K562 (cell line): ENCODE measurements around the gene TMSB15A. TPM values are rescaled to one million over a fixed set of nuclear protein-coding genes. Genes with fewer than 3 reads are reported as not detected.
A peak's percentile ranks its signal among the peaks of the same experiment; 100 is the strongest.

ENCODE experiments used
- BRD9 ChIP-seq: fragments of 450-650 bp; IDR thresholded peaks from 2 replicates; pipeline ENCODE4 v1.6.1; 2018; ENCODE audit warnings: low read depth; ENCODE audit not compliant: partially characterized antibody
- E2F6 ChIP-seq, 2 experiments: IDR thresholded peaks; 2 replicates each; pipeline ENCODE4 v1.6.1; 2011; ENCODE audit warnings: borderline replicate concordance in 1 of 2, control low read depth in 1 of 2, low read depth in 1 of 2, low read length in 1 of 2, mild to moderate bottlenecking in 1 of 2, mixed read lengths in 1 of 2, moderate library complexity in 1 of 2; ENCODE audit not compliant: insufficient read depth in 1 of 2, insufficient read length in 1 of 2, poor library complexity in 1 of 2, severe bottlenecking in 1 of 2; ENCODE audit errors: extremely low read depth in 1 of 2
- L3MBTL2 ChIP-seq: fragments of 450-650 bp; IDR thresholded peaks from 2 replicates; pipeline ENCODE4 v1.6.1; 2016; ENCODE audit warnings: mild to moderate bottlenecking, moderate library complexity
- NFXL1 ChIP-seq: fragments of 450-650 bp; formaldehyde crosslinking; IDR thresholded peaks from 2 replicates; pipeline ENCODE4 v1.4.0; 2021; ENCODE audit warnings: mild to moderate bottlenecking
- NONO ChIP-seq, 2 experiments: fragments of 200-400 bp in 1 of 2; fragments of 450-650 bp in 1 of 2; formaldehyde crosslinking in 1 of 2; IDR thresholded peaks; 2 replicates each; pipeline ENCODE4 v1.6.1; 2017; ENCODE audit warnings: low read depth in 2 of 2, mild to moderate bottlenecking in 2 of 2, moderate library complexity in 2 of 2, low read length in 1 of 2
- POU5F1 ChIP-seq: fragments of 150-350 bp; IDR thresholded peaks from 2 replicates; pipeline ENCODE4 v1.6.1; 2014; ENCODE audit warnings: borderline replicate concordance, low read length, low read depth, mild to moderate bottlenecking; ENCODE audit not compliant: partially characterized antibody
- RB1 ChIP-seq: fragments of 450-650 bp; IDR thresholded peaks from 2 replicates; pipeline ENCODE4 v1.6.1; 2017; ENCODE audit warnings: low read depth, mild to moderate bottlenecking
- RBFOX2 ChIP-seq: fragments of 200-400 bp; formaldehyde crosslinking; IDR thresholded peaks from 2 replicates; pipeline ENCODE4 v1.6.1; 2017; ENCODE audit warnings: low read depth, mild to moderate bottlenecking, low read length, moderate library complexity
- RBM25 ChIP-seq: fragments of 200-400 bp; formaldehyde crosslinking; IDR thresholded peaks from 2 replicates; pipeline ENCODE4 v1.6.1; 2018; ENCODE audit warnings: low read length, low read depth, moderate library complexity; ENCODE audit not compliant: severe bottlenecking
- SIN3A ChIP-seq, 2 experiments: fragments of 150-350 bp in 1 of 2; IDR thresholded peaks; 2 replicates each; pipeline ENCODE4 v1.6.1; 2011 to 2016; ENCODE audit warnings: borderline replicate concordance in 2 of 2, low read depth in 2 of 2, low read length in 2 of 2, mild to moderate bottlenecking in 2 of 2, moderate library complexity in 2 of 2; ENCODE audit not compliant: control insufficient read depth in 1 of 2
- ZNF253 ChIP-seq: fragments of 250-450 bp; sonication (Bioruptor Pico); conservative IDR thresholded peaks from 2 replicates; pipeline ENCODE4 v1.6.1; 2021; ENCODE audit warnings: mild to moderate bottlenecking
- ZNF384 ChIP-seq: IDR thresholded peaks from 2 replicates; pipeline ENCODE4 v1.6.1; 2012; ENCODE audit warnings: low read depth, low read length, improper control_type of control experiment
- ZNF398 ChIP-seq: fragments of 250-450 bp; sonication (Bioruptor Pico); IDR thresholded peaks from 2 replicates; pipeline ENCODE4 v1.8.0; 2021; ENCODE audit warnings: moderate library complexity, mild to moderate bottlenecking, inconsistent platforms
- ZNF431 ChIP-seq: sonication (generic); formaldehyde crosslinking; IDR thresholded peaks from 2 replicates; pipeline ENCODE4 v1.8.0; 2022; ENCODE audit warnings: mild to moderate bottlenecking, missing genetic modification reagents
- ZNF639 ChIP-seq, 2 experiments: fragments of 200-800 bp in 1 of 2; sonication (Bioruptor generic) in 1 of 2; sonication (generic) in 1 of 2; formaldehyde crosslinking in 1 of 2; IDR thresholded peaks in 1 of 2; conservative IDR thresholded peaks in 1 of 2; 2 replicates each; pipeline versions ENCODE4 v1.5.0 to v1.6.1; 2016 to 2020; ENCODE audit warnings: missing compliant biosample characterization in 1 of 2, missing genetic modification characterization in 1 of 2, missing genetic modification reagents in 1 of 2
- ZNF707 ChIP-seq: fragments of 250-450 bp; sonication (Bioruptor Pico); conservative IDR thresholded peaks from 2 replicates; pipeline ENCODE4 v1.8.0; 2022; ENCODE audit warnings: inconsistent platforms, mild to moderate bottlenecking, moderate library complexity
- ZNF740 ChIP-seq, 3 experiments: fragments of 200-800 bp in 1 of 3; sonication (Bioruptor generic) in 1 of 3; sonication (generic) in 1 of 3; formaldehyde crosslinking in 1 of 3; IDR thresholded peaks; 2 replicates each; pipeline versions ENCODE4 v1.6.1 to v1.8.0; 2016 to 2022; ENCODE audit warnings: mild to moderate bottlenecking in 2 of 3, missing compliant biosample characterization in 2 of 3, missing genetic modification characterization in 2 of 3, missing genetic modification reagents in 1 of 3
- polyA plus RNA-seq, 8 experiments: library from polyadenylated mRNA; depleted of rRNA in 4 of 8; stranded (reverse) in 5 of 8; unstranded in 3 of 8; fragments of >200 nt; fragmentation: Nextera tagmentation in 2 of 8; fragmentation: Illumina TruSeq in 1 of 8; extraction: Ambion mirVana in 2 of 8; extraction: Trizol in 1 of 8; gene quantifications; 2 replicates each; pipeline versions ENCODE4 v1.2.1 to v1.2.3, GENCODE V29; 2011 to 2014; ENCODE audit warnings: inconsistent platforms in 1 of 8, missing spikeins in 1 of 8
- total RNA-seq, 7 experiments: library from RNA; depleted of rRNA in 6 of 7; stranded (reverse); fragments of >200 nt in 6 of 7; fragmentation: Illumina TruSeq in 2 of 7; extraction: Trizol in 2 of 7; gene quantifications; 2 replicates each; pipeline versions ENCODE4 v1.2.1 to v1.2.3, GENCODE V29; 2011 to 2021; ENCODE audit warnings: low replicate concordance in 1 of 7

Gene TMSB15A
- total and polyA plus RNA-seq, 9 of the 15 experiments (the other 6 are each of a cell fraction or from before 2014, with no cell fraction given): 0.49 to 1.6 (median 1.1) TPM

- TF ChIP-seq ZNF740 (CRISPR knock-in tag; IDR thresholded peaks at IDR 0.05) (no peak), ZNF740 (tag; IDR thresholded peaks at IDR 0.05) (peak in 1 of 2 experiments; percentile 39; a peak in 1 of 4 replicates), ZNF384 (no peak), RB1 (0 out of 2 replicates have a peak, but pooled peaks have one; percentile 30), ZNF253 (CRISPR knock-in tag) (no peak), NFXL1 (no peak), POU5F1 (no peak), L3MBTL2 (peak; percentile 51), ZNF431 (CRISPR knock-in tag) (no peak), ZNF707 (no peak), SIN3A (IDR thresholded peaks at IDR 0.05; ENCODE audit: borderline replicate concordance in 2 of 2, control insufficient read depth in 1 of 2, low read depth in 2 of 2, low read length in 2 of 2) (no peak), RBM25 (no peak), E2F6 (IDR thresholded peaks at IDR 0.05; ENCODE audit: borderline replicate concordance in 1 of 2, extremely low read depth in 1 of 2, insufficient read depth in 1 of 2, insufficient read length in 1 of 2, low read depth in 1 of 2, low read length in 1 of 2, poor library complexity in 1 of 2, severe bottlenecking in 1 of 2) (peak; percentile 52 to 70), NONO (IDR thresholded peaks at IDR 0.05; ENCODE audit: low read depth in 2 of 2, low read length in 1 of 2) (no peak), ZNF398 (CRISPR knock-in tag) (no peak), RBFOX2 (no peak), ZNF639 (CRISPR knock-in tag; conservative IDR thresholded peaks at IDR 0.05 in 1 of 2, IDR thresholded peaks at IDR 0.05 in 1 of 2) (no peak), BRD9 (no peak)
These were observed at the start of gene TMSB15A (continued) for GRCh38 chrX:102515975-102516941.
